Subcutaneous abdominal adipose tissue (tissue), 5 donors: ENCODE data around the gene FCMR.

Source experiments
- H3K27ac ChIP-seq: one replicate; pipeline ENCODE4 v1.7.0; 2013; ENCODE audit warnings: low read depth, mild to moderate bottlenecking, inconsistent platforms, low read length, moderate library complexity
- H3K27me3 ChIP-seq, 5 donors: one replicate each; pipeline ENCODE4 v1.7.0; 2013; ENCODE audit warnings: low read length in 5 of 5, inconsistent platforms in 1 of 5; ENCODE audit not compliant: control insufficient read depth in 5 of 5, insufficient read depth in 4 of 5
- H3K36me3 ChIP-seq, 5 donors: one replicate each; pipeline ENCODE4 v1.7.0; 2013; ENCODE audit warnings: low read length in 5 of 5; ENCODE audit not compliant: control insufficient read depth in 5 of 5, insufficient read depth in 5 of 5
- H3K4me1 ChIP-seq, 5 donors: one replicate each; pipeline ENCODE4 v1.7.0; 2013; ENCODE audit warnings: low read length in 5 of 5, mild to moderate bottlenecking in 3 of 5, moderate library complexity in 1 of 5; ENCODE audit not compliant: control insufficient read depth in 5 of 5, insufficient read depth in 5 of 5
- H3K4me3 ChIP-seq, 5 donors: one replicate each; pipeline ENCODE4 v1.7.0; 2013; ENCODE audit warnings: low read length in 5 of 5, low read depth in 1 of 5
- H3K9ac ChIP-seq, 5 donors: one replicate each; pipeline ENCODE4 v1.7.0; 2013; ENCODE audit warnings: low read length in 5 of 5, mild to moderate bottlenecking in 4 of 5, moderate library complexity in 3 of 5
- H3K9me3 ChIP-seq, 5 donors: one replicate each; pipeline ENCODE4 v1.7.0; 2013; ENCODE audit warnings: low read length in 5 of 5; ENCODE audit not compliant: control insufficient read depth in 5 of 5
- donor health status: healthy.
- donor health status: healthy.
- donor health status: healthy.
- donor health status: healthy.
- donor health status: healthy.

The FCMR gene

DNA sequence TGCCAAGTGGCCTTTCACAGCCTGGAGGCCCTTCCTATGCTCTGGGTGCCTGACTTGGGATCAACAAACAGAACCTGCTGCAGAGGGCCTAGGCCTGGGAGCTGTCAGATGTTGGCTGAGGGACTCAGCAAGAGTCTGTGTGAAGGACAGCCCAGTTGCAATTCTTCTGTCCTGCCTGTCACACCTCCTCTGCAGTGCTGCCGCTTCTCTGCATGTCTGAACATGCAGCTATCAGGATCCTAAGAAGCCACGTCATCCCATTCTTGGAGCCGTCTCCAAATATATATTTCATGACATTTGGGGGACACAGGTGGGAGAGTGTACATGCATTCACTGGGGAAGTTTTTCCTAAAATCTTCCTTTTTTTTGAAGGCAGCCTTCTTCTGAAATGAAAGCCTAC lies 39.9 kb upstream of the FCMR start:
- H3K27ac ChIP-seq: no peak overlapping the region

DNA sequence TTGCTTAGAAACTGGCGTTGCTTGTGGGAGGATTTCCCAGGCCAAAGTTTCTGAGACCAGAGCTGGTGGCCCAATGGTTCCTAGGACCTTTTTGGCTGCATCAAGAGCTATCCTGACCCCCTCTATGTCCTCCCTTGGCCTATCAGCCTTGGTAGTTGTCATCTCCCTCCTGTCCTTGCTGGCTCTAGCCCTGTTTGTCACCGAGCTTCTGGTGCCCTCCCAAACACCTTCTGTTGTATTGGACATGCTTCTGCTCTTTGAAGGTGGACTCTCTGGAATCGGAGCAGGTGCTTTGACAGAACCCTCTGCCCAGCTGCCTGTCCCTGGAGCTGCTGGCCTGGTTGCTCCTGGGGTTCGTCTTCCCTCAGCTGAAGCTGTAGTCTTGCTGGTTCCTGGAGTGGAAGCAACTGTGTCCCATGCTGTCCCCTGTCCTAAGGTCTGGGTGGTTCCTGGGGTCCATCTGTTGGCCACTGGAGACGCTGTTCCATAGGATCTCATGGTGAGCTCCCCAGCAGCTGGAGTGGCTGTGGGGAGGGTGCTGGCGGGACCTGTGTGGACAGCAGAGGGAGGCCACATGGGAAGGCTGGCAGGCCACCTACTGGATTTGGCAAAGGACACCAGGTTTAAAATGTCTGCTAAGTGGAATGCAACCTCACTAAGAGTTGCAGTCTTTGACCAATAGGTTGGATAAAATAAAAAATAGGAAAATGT lies 39.1 kb upstream of the FCMR start:
- H3K9me3 ChIP-seq: no peaks in the 10 kb centered on the region
- H3K36me3 ChIP-seq: no peaks in the 10 kb centered on the region
- no peak overlapping the region for H3K4me3 ChIP-seq
- no peak overlapping the region for H3K9ac ChIP-seq
- no peak overlapping the region for H3K27ac ChIP-seq
- H3K4me1 ChIP-seq: peaks cover 0 to 7% (median 0%) of the 10 kb centered on the region in 5 donors
- H3K27me3 ChIP-seq: peaks cover 0 to 2% (median 0%) of the 10 kb centered on the region in 5 donors

More for the DNA sequence above, 39.9 kb upstream of the FCMR start:
- H3K9me3 ChIP-seq: no peaks in the 10 kb centered on the region
- H3K9ac ChIP-seq: no peak overlapping the region
- H3K4me1 ChIP-seq: peaks cover 0 to 7% (median 0%) of the 10 kb centered on the region in 5 donors
- no peak overlapping the region for H3K4me3 ChIP-seq
- H3K36me3 ChIP-seq: no peaks in the 10 kb centered on the region
- peaks cover 0 to 2% (median 0%) of the 10 kb centered on the region in 5 donors for H3K27me3 ChIP-seq

DNA sequence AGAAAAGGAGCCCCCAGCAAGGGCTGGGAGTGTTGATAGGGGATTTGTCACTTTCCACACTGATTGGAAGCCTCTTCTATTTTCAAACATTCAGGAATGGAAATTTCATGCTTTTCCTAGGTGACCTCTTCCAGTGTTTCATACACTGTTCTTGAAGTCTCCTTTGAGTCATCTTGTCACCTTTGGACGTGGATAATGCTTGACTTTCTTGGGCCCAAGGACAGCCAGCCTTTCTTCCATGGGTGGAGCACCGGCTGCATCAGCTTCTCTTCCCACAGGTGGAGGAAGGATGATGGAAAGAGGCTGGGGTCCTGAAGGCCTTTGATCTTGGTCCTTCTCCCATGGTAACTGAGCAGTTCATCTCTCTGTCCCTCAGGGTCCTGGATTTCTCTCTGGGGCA lies 36.4 kb upstream of the FCMR start:
- no peak overlapping the region for H3K4me3 ChIP-seq
- no peak overlapping the region for H3K9ac ChIP-seq
- H3K36me3 ChIP-seq: no peaks in the 10 kb centered on the region
- H3K27ac ChIP-seq: no peak overlapping the region
- H3K27me3 ChIP-seq: no peaks in the 10 kb centered on the region
- peaks cover 0 to 7% (median 0%) of the 10 kb centered on the region in 5 donors for H3K4me1 ChIP-seq
- H3K9me3 ChIP-seq: no peaks in the 10 kb centered on the region

DNA sequence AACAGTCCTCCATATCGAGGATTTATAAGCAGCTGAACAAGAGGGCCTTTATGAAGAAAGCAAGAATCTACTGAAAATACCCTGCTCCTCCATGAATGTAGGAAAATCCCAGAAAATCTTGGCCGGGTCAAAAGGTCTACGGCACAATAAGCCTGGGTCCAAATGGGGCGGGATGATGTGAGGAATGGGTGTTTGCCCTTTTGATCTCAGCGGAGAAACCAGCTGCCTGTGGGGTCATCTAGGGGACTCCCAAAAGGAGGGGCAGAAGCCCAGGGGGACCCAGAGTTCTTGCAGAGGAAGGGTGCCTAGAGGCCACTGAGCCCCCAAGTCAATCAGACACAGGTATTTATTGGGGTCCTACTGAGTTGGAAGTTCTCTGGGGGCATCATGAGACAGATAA lies 35.9 kb upstream of the FCMR start:
- Histone ChIP-seq H3K27me3 (no peaks in the 10 kb centered on the region), H3K9ac (no peak overlapping the region), H3K27ac (no peak overlapping the region), H3K36me3 (no peaks in the 10 kb centered on the region), H3K9me3 (no peaks in the 10 kb centered on the region), H3K4me3 (no peak overlapping the region), H3K4me1 (peaks cover 0 to 7% (median 0%) of the 10 kb centered on the region in 5 donors)

DNA sequence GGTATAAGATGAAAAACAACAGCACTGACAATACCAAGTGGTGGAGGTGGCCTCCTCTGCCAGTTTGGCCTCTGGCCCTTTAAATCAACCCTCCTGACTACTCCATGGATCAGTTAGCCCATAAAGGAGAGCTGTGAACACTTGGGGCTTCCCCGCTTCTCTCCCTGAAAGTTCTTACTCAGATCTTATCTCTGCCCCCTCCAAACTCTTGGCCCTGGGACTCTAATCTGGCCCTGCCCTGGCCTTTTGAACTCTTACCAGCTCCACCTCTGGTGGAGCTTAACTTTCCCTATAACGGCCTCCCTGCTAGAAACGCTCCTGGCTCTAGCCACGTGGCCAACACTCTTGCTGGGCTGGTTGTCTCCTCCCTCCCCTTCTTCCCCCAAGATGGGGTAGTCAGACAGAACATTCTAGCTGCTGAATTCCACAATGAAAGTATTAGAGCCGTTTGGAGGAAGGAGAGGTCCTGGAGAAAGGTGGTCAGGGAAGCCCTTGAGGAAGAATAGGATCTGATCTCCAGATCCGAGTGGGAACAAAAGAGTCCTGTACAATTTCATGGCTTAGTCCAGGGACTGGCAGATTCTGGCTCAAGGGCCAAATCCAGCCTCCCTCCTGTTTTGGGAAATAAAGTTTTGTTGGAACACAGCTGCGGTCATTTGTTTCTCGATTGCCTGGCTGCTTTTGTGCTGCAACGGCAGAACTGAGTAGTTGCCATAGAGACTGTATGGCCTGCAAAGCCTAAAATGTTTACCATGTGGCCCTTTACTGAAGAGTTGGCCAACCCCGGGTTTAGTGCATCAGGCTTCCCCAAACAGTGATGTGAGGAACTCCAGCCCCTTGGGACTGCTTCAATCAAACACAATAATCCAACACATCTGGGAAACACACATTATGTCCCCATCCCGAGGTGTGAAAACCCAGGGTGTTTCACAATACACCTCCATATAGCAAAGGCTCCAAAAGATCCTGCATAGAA lies 34.0 kb upstream of the FCMR start:
- Histone ChIP-seq H3K9ac (no peak overlapping the region), H3K27ac (no peak overlapping the region), H3K9me3 (no peaks in the 10 kb centered on the region), H3K27me3 (no peaks in the 10 kb centered on the region), H3K4me1 (no peaks in the 10 kb centered on the region), H3K36me3 (no peaks in the 10 kb centered on the region), H3K4me3 (no peak overlapping the region)

DNA sequence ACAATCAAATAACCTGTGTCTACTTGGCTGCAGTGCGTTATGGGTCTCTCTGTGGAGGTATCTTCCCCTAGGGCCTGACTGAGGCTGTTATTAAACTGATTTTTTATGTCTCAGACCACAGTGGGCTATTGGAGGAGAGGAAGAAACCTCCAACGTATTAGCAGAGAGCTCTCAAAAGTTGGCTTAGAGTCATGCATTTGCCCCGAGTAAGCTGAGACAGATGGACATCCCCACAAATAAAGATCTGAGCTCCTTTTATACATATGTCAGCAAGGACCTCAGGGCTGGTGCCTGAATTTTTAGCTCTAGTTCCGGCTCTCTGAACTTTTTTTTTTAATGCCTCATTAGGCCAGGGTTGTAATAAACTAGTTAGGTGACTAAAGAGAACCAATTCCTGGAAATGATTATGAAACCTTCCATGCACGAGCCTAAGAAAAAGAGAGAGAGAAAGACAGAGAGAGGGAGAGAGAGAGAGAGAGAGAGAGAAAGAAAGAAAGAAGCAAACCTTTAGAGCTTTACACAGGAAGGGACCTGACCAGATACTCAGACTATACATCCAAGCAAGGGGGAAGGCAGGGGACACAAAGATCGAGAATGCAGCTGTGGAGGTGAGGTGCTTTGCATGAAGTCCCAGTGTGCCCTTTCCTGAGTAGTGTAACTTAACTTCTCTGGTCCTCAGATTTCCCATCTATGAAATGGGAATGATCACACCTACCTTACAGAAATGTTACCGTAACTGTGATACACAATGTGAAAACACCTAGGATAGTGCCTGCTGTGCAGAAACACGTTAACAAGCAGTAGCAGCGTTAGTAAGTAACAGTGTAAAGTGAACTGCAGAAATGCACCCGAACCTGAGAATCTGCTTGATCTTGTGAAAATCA lies 33.0 kb upstream of the FCMR start:
- H3K4me1 ChIP-seq: no peaks in the 10 kb centered on the region
- H3K9me3 ChIP-seq: peaks cover 0 to 3% (median 0%) of the 10 kb centered on the region in 5 donors
- no peaks in the 10 kb centered on the region for H3K36me3 ChIP-seq
- H3K27ac ChIP-seq: no peak overlapping the region
- no peaks in the 10 kb centered on the region for H3K27me3 ChIP-seq
- no peak overlapping the region for H3K4me3 ChIP-seq
- no peak overlapping the region for H3K9ac ChIP-seq

DNA sequence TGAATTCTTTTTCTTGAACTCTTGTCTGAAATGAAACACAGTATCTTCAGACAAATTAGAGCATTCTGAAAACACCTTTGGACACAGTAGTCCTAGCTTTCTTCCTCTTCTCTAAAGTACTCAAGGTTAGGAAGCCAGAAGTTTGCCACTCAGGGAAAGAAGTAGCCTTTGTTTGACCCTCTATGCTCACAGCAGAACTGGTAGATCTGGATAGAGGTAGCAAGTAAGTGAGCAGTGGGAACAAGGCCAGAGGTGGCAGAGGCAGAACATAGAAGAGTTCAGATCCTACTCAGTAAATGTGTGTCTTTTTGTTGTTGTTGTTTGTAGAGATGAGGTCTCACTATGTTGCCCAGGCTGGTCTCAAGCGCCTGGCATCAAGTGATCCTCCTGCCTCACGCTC lies 31.9 kb upstream of the FCMR start:
- no peak overlapping the region for H3K9ac ChIP-seq
- H3K4me1 ChIP-seq: peaks cover 0 to 9% (median 0%) of the 10 kb centered on the region in 5 donors
- peaks cover 0 to 7% (median 0%) of the 10 kb centered on the region in 5 donors for H3K9me3 ChIP-seq
- H3K36me3 ChIP-seq: no peaks in the 10 kb centered on the region
- H3K27me3 ChIP-seq: no peaks in the 10 kb centered on the region
- H3K27ac ChIP-seq: no peak overlapping the region
- H3K4me3 ChIP-seq: no peak overlapping the region

DNA sequence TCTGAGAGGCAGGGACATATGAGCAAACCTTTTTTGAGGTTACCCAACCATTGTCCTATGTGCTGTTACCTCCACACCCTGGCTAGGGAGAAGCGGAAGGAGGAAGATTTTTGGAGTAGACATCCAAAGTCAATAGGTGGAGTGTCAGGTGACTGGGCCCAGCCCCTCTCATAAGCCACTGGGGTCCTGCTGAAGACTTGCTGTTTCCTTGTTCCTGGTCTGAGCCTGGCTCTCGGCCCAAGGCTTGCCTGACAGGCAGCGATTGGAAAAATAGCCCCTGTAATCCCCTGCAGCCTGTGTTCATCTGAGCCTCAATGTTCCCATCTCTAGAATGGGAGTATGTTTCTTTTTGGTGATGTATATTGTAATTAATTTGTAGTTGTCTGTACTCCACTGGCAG lies 31.4 kb upstream of the FCMR start:
- Histone ChIP-seq H3K36me3 (no peaks in the 10 kb centered on the region), H3K9ac (no peak overlapping the region), H3K27me3 (peaks cover 0 to under 1% (median 0%) of the 10 kb centered on the region in 5 donors), H3K9me3 (peaks cover 0 to 7% (median 0%) of the 10 kb centered on the region in 5 donors), H3K4me3 (no peak overlapping the region), H3K27ac (no peak overlapping the region), H3K4me1 (peaks cover 0 to 10% (median 0%) of the 10 kb centered on the region in 5 donors)

DNA sequence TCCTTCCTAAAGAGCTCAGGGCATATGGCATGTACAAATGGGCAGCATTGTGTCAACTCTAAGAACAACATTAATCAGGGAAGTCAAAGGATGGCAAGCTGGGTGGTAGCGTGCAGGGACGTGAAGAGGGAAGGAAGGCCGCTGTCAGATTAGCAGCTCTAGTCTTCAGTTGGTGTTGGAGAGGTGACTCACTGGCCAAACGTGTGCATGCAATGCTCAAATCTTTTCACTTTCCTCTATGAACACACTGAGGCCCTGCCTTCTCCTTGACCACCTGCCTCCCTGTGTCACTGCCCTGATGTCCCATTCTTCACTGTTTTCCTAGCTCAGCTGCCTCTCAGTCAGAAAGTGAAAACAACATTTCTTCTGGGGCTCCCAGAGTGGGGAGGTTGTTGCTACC lies 30.4 kb upstream of the FCMR start:
- Histone ChIP-seq H3K9ac (no peak overlapping the region), H3K27ac (no peak overlapping the region), H3K9me3 (peaks cover 0 to 7% (median 0%) of the 10 kb centered on the region in 5 donors), H3K27me3 (peaks cover 0 to 3% (median 0%) of the 10 kb centered on the region in 5 donors), H3K4me1 (peaks cover 0 to 10% (median 0%) of the 10 kb centered on the region in 5 donors), H3K36me3 (no peaks in the 10 kb centered on the region), H3K4me3 (no peak overlapping the region)
